Ovary (tissue), 9 donors: ENCODE data around the gene PCDH17. TPM values are rescaled to one million over a fixed set of nuclear protein-coding genes. Genes with fewer than 3 reads are reported as not detected.

Source experiments
- DNase-seq, 5 donors: peaks; one replicate each; pipeline ENCODE4 v3.0.0-alpha.2; 2019 to 2020
- H3K27ac ChIP-seq, 2 donors: fragments of 200-600 bp; one replicate each; pipeline versions ENCODE4 v1.5.1 to v1.8.0; 2019 to 2022
- H3K27me3 ChIP-seq: fragments of 200-600 bp; one replicate; pipeline ENCODE4 v1.8.0; 2022
- H3K36me3 ChIP-seq: fragments of 200-600 bp; sonication (generic); one replicate; pipeline ENCODE4 v1.5.1; 2019
- H3K4me1 ChIP-seq: one replicate; pipeline ENCODE4 v1.8.1; 2013; ENCODE audit warnings: mild to moderate bottlenecking, moderate library complexity; ENCODE audit not compliant: insufficient read depth
- H3K4me3 ChIP-seq: fragments of 200-600 bp; sonication (generic); one replicate; pipeline ENCODE4 v1.5.1; 2017
- H3K9me3 ChIP-seq, 2 donors: fragments of 200-600 bp in 1 of 2; sonication (generic) in 1 of 2; one replicate each; pipeline versions ENCODE4 v1.5.1 to v1.8.1; 2013 to 2019; ENCODE audit warnings: mild to moderate bottlenecking in 1 of 2, moderate library complexity in 1 of 2
- EP300 ChIP-seq: sonication (generic); formaldehyde crosslinking; IDR thresholded peaks from one replicate; pipeline ENCODE4 v1.6.1; 2017; ENCODE audit warnings: antibody characterized with exemption
- POLR2A ChIP-seq: fragments of 450-650 bp; IDR thresholded peaks from one replicate; pipeline ENCODE4 v1.6.1; 2017; ENCODE audit warnings: antibody characterized with exemption, mild to moderate bottlenecking, moderate library complexity
- WGBS, 3 donors: extraction: QIAGEN DNeasy Blood & Tissue Kit in 1 of 3; methylation state at CpG; one replicate each; pipeline versions ENCODE4 v1.1.5 to v1.1.7; 2013 to 2017; 5-methylcytosine and 5-hydroxymethylcytosine counted together
- intact Hi-C, 4 donors: fragments of 100-400 bp; cut with DNase I; formaldehyde crosslinking; loops; one replicate each; pipeline versions ENCODE4 v1.11.0 to v1.15.1; 2022 to 2023
- polyA plus RNA-seq, 2 donors: library from polyadenylated mRNA; stranded (reverse); fragments of 200-250 nt in 1 of 2; fragments of 350-450 nt in 1 of 2; fragmentation: Illumina TruSeq in 1 of 2; extraction: RNeasy Lipid Tissue Mini Kit (QIAGEN cat#74804) in 1 of 2; gene quantifications; one replicate each; pipeline ENCODE4 v1.2.3, GENCODE V29; 2013 to 2014
- total RNA-seq, 7 donors: library from RNA; depleted of rRNA in 2 of 7; stranded (reverse); fragments of >200 nt in 2 of 7; fragmentation: NEBNext Ultra II Directional in 3 of 7; extraction: Animal tissue kit (Norgen Biotek cat#: 25700) in 3 of 7; gene quantifications; one replicate each; pipeline versions ENCODE4 v1.1.0 to v1.2.4, GENCODE V29; 2016 to 2023
- TF ChIP-seq, protein P1 (sequence below), 3 donors: fragments of 450-650 bp in 2 of 3; fragments of 200-600 bp in 1 of 3; IDR thresholded peaks; one replicate each; pipeline versions ENCODE4 v1.5.1 to v1.8.0; 2016 to 2022; ENCODE audit warnings: antibody characterized with exemption in 3 of 3, mild to moderate bottlenecking in 1 of 3
- donor health status: DM: no; HTN: no; CAD: no; lungs with moderate emphysema.
- donor health status: DM: no; HTN: no; CAD: no.
- donor health status: Bipolar disorder and iron deficiency.
- donor health status: DM: yes; HTN: yes; CAD: no.
- donor health status: DM: no; HTN: no; CAD: no.
- donor health status: DM: yes; HTN: yes; CAD: no.

Gene PCDH17
- total and polyA plus RNA-seq, 9 donors: 1.2 to 21.3 (median 2.4) TPM

DNA sequence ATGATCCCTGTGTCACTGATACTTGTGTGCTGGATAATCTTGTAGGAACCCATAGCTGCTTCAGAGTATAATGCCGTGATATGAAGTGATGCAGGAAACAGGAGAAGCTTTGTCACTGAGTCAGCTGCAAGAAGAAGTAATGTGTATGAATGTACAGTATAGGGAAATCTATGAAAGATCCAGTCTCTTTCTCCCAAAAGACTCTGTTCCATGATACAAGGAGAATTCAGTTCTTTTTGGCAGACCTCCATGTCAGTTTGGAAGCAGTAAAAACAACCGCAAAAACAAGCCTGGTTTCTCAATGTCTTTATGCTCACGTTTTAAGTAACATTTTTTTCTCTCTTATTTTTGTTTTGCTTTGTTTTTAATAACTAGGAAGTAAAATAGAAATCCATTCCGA, 33.9 kb downstream of the PCDH17 start:
- no peaks in the 10 kb centered on the region for H3K4me1 ChIP-seq
- WGBS, 3 donors: 24 to 47% (median 24%) methylated on average over 4 of the region's 4 CpGs
- DNase-seq: no peak

DNA sequence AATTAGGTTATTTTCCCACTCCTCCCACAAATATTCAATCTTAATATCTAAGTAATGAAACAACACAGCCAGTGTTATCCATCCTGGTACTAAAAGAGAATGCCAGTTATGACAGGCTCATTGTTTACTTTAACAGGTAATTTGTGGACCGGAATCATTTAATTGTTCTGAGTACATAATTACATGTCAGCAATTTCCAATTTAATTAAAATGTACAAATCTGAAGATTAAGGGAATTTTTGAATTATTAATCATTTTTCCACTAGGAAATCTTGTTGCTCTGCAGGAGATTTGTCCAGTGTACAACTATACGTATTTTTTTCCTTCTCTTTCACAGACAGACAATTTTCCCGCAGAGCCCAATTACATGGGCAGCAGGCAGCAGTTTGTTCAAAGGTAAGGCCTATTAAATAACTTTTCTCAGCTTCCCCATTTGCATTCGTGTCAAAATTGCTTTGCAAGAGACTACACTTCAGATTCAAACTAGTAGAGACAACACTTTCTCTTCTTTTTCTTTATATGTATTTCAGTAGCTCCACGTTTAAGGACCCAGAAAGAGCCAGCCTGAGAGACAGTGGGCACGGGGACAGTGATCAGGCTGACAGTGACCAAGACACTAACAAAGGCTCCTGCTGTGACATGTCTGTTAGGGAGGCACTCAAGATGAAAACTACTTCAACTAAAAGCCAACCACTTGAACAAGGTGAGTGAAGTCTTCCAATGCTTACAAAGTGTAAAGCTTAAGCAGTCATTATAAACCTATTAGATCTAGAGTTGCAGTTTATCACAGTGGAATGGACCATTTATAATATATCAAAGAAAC, 34.8 kb downstream of the PCDH17 start:
- H3K9me3 ChIP-seq: no peaks in the 10 kb centered on the region
- 88 to 91% (median 88%) methylated on average over 6 of the region's 6 CpGs for WGBS, 3 donors
- no peak overlapping the region for H3K27ac ChIP-seq
- H3K4me3 ChIP-seq: no peak overlapping the region
- TF ChIP-seq EP300: no peak
- TF ChIP-seq, protein P1, sequence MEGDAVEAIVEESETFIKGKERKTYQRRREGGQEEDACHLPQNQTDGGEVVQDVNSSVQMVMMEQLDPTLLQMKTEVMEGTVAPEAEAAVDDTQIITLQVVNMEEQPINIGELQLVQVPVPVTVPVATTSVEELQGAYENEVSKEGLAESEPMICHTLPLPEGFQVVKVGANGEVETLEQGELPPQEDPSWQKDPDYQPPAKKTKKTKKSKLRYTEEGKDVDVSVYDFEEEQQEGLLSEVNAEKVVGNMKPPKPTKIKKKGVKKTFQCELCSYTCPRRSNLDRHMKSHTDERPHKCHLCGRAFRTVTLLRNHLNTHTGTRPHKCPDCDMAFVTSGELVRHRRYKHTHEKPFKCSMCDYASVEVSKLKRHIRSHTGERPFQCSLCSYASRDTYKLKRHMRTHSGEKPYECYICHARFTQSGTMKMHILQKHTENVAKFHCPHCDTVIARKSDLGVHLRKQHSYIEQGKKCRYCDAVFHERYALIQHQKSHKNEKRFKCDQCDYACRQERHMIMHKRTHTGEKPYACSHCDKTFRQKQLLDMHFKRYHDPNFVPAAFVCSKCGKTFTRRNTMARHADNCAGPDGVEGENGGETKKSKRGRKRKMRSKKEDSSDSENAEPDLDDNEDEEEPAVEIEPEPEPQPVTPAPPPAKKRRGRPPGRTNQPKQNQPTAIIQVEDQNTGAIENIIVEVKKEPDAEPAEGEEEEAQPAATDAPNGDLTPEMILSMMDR (IDR thresholded peaks at IDR 0.05): no peak
- TF ChIP-seq POLR2A: no peak
- no peak for DNase-seq
- H3K27me3 ChIP-seq: no peaks in the 10 kb centered on the region
- intact Hi-C loops: no loop called here
- no peaks in the 10 kb centered on the region for H3K4me1 ChIP-seq
- H3K36me3 ChIP-seq: no peaks in the 10 kb centered on the region

More for the DNA sequence above, 33.9 kb downstream of the PCDH17 start:
- intact Hi-C loops: no loop called here
- Histone ChIP-seq H3K27ac (no peak overlapping the region), H3K4me3 (no peak overlapping the region), H3K27me3 (no peaks in the 10 kb centered on the region), H3K36me3 (no peaks in the 10 kb centered on the region), H3K9me3 (no peaks in the 10 kb centered on the region)
- TF ChIP-seq EP300 (no peak), POLR2A (no peak)
- TF ChIP-seq, protein P1 (IDR thresholded peaks at IDR 0.05): no peak

DNA sequence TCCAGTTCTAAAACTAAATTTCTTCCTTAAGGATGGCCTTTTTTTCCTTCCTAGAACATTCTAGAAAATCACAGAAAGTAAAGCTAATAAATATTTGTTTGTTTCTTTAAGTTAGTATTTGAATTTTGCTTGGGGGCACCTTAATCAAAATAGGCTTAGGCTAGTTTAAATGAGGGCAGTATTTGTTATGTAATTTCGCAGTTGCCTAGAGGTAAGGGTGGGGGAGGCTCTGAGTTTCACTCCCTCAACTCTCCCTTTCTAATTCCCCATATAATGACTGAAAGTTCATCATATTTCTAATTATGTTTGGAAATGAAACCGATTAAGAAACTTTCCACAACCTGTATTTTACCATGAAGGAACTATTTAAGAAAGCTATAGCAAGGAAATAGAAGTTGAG, 40.6 kb downstream of the PCDH17 start:
- intact Hi-C loops: no loop called here
- DNase-seq: no peak
- Histone ChIP-seq H3K36me3 (no peaks in the 10 kb centered on the region), H3K4me1 (no peaks in the 10 kb centered on the region), H3K27ac (no peak overlapping the region), H3K9me3 (no peaks in the 10 kb centered on the region), H3K27me3 (no peaks in the 10 kb centered on the region), H3K4me3 (no peak overlapping the region)
- 84 to 86% (median 84%) methylated on average over 2 of the region's 2 CpGs for WGBS, 3 donors
- no peak for TF ChIP-seq POLR2A
- no peak for TF ChIP-seq EP300
- TF ChIP-seq, protein P1 (IDR thresholded peaks at IDR 0.05): no peak

DNA sequence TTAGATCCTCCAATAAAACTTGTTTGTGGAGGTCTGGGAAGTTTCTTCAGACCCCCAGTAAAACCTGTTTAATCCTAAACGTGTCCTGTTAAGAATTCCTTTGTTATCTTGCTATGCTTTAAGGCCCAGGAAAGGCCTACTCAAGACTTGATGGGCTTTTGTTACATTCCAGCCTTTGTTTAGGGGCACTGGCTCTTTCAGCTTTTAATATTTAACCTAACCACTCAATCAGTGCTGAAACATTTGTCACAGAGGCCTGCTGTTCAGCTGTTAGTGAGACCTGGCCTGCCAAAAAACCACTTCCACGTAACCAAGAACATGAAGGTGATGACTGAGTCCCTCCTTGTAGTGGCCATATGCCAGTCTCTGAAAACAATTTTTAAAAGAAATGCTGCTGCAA, 41.7 kb downstream of the PCDH17 start:
- intact Hi-C loops: no loop called here
- Histone ChIP-seq H3K9me3 (no peaks in the 10 kb centered on the region), H3K4me1 (no peaks in the 10 kb centered on the region), H3K36me3 (no peaks in the 10 kb centered on the region), H3K27me3 (no peaks in the 10 kb centered on the region), H3K4me3 (no peak overlapping the region), H3K27ac (no peak overlapping the region)
- 42 to 58% (median 45%) methylated on average over 2 of the region's 2 CpGs for WGBS, 3 donors
- DNase-seq: no peak
- TF ChIP-seq, protein P1 (IDR thresholded peaks at IDR 0.05): no peak
- TF ChIP-seq POLR2A (no peak), EP300 (no peak)
